Caco-2 (cell line): Measurements from ENCODE around the gene CC2D2B. TPM values are rescaled to one million over a fixed set of nuclear protein-coding genes. Genes with fewer than 3 reads are reported as not detected.

ENCODE experiments used
- BruUV-seq: library from RNA; stranded (reverse); fragments of 400-500 nt; replicated peaks from 2 replicates; lab custom pipeline; 2021; lab: Mats Ljungman, UMichigan
- CTCF ChIA-PET: fragments of 300-600 bp; sonication (Branson Sonifier 250); formaldehyde crosslinking; loops from one replicate; lab custom pipeline; 2022; ENCODE audit warnings: antibody characterized with exemption; lab: Charles Lee
- POLR2A ChIA-PET: fragments of 300-600 bp; sonication (Branson Sonifier 250); formaldehyde crosslinking; loops from one replicate; lab custom pipeline; 2022; ENCODE audit warnings: antibody characterized with exemption; lab: Charles Lee
- DNase-seq, 2 experiments: peaks; one replicate each; pipeline versions ENCODE4 v3.0.0 to v3.0.0-alpha.2; 2020 to 2022
- H3K27me3 ChIP-seq: replicated peaks from 2 replicates; pipeline ENCODE4 v1.6.0; 2011; ENCODE audit warnings: low read length; ENCODE audit not compliant: control insufficient read depth, insufficient read depth
- H3K36me3 ChIP-seq: 2 replicates; pipeline ENCODE4 v1.5.1; 2011; ENCODE audit warnings: low read length; ENCODE audit not compliant: control insufficient read depth, insufficient read depth
- H3K4me1 ChIP-seq: fragments of 250-450 bp; sonication (Bioruptor Pico); 2 replicates; pipeline ENCODE4 v1.5.1; 2020; ENCODE audit warnings: mild to moderate bottlenecking
- H3K4me3 ChIP-seq: 2 replicates; pipeline ENCODE4 v1.5.1; 2011; ENCODE audit warnings: low read depth, mild to moderate bottlenecking, control low read depth, low read length
- H3K9me3 ChIP-seq: fragments of 250-450 bp; sonication (Bioruptor Pico); 2 replicates; pipeline ENCODE4 v1.5.1; 2020; ENCODE audit warnings: mild to moderate bottlenecking, moderate library complexity
- H3K27ac Mint-ChIP-seq: one replicate; pipeline ENCODE4 v1.8.0; 2022; ENCODE audit warnings: mixed read lengths; ENCODE audit not compliant: unreplicated experiment
- H3K27me3 Mint-ChIP-seq: one replicate; pipeline ENCODE4 v1.8.0; 2022; ENCODE audit warnings: mixed read lengths; ENCODE audit not compliant: insufficient read depth, unreplicated experiment
- H3K36me3 Mint-ChIP-seq: one replicate; pipeline ENCODE4 v1.8.0; 2022; ENCODE audit warnings: mild to moderate bottlenecking, mixed read lengths; ENCODE audit not compliant: insufficient read depth, unreplicated experiment
- H3K4me1 Mint-ChIP-seq: one replicate; pipeline ENCODE4 v1.8.0; 2022; ENCODE audit warnings: low read depth, mixed read lengths; ENCODE audit not compliant: unreplicated experiment
- H3K4me3 Mint-ChIP-seq: one replicate; pipeline ENCODE4 v1.8.0; 2022; ENCODE audit warnings: mild to moderate bottlenecking, moderate library complexity, mixed read lengths; ENCODE audit not compliant: unreplicated experiment
- H3K9me3 Mint-ChIP-seq: one replicate; pipeline ENCODE4 v1.8.0; 2022; ENCODE audit warnings: mixed read lengths; ENCODE audit not compliant: unreplicated experiment
- intact Hi-C: fragments of 100-400 bp; cut with micrococcal nuclease; formaldehyde crosslinking; loops from one replicate; pipeline ENCODE4 v1.10.0; 2022; ENCODE audit not compliant: unreplicated experiment
- total RNA-seq: library from RNA; stranded (reverse); gene quantifications from 2 replicates; pipeline ENCODE4 v1.2.3, GENCODE V29; 2022
- TF ChIP-seq, protein P1 (sequence below), 2 experiments: fragments of 200-600 bp in 1 of 2; IDR thresholded peaks; 1 replicate in 1 of 2; 2 replicates in 1 of 2; pipeline versions ENCODE4 v1.5.1 to v1.8.0; 2011 to 2022; ENCODE audit warnings: antibody characterized with exemption in 1 of 2, control low read depth in 1 of 2, inconsistent platforms in 1 of 2, low read depth in 1 of 2, low read length in 1 of 2, mild to moderate bottlenecking in 1 of 2, moderate library complexity in 1 of 2; ENCODE audit not compliant: insufficient read depth in 1 of 2, severe bottlenecking in 1 of 2, unreplicated experiment in 1 of 2

CC2D2B gene
- total RNA-seq, 1 experiment from 2014 or later, result 0.39 TPM

GRCh38 chr10:95877881-95878280 lies 29.9 kb upstream of the CC2D2B start:
- peaks cover 8% of the 10 kb centered on the region; the same call in 1 of the 2 replicates for H3K4me1 ChIP-seq
- ChIA-PET POLR2A (no interaction called here), CTCF (no interaction called here)
- intact Hi-C loops, result no loop called here
- no peak for DNase-seq
- no peaks in the 10 kb centered on the region for H3K27me3 ChIP-seq
- no peaks in the 10 kb centered on the region for H3K9me3 ChIP-seq
- no peak overlapping the region for H3K4me3 ChIP-seq
- Mint-ChIP-seq H3K27ac (no peak overlapping the region), H3K27me3 (no peaks in the 10 kb centered on the region), H3K4me3 (no peak overlapping the region), H3K9me3 (peaks cover 10% of the 10 kb centered on the region), H3K4me1 (no peaks in the 10 kb centered on the region), H3K36me3 (peaks cover 20% of the 10 kb centered on the region)
- TF ChIP-seq, protein P1, sequence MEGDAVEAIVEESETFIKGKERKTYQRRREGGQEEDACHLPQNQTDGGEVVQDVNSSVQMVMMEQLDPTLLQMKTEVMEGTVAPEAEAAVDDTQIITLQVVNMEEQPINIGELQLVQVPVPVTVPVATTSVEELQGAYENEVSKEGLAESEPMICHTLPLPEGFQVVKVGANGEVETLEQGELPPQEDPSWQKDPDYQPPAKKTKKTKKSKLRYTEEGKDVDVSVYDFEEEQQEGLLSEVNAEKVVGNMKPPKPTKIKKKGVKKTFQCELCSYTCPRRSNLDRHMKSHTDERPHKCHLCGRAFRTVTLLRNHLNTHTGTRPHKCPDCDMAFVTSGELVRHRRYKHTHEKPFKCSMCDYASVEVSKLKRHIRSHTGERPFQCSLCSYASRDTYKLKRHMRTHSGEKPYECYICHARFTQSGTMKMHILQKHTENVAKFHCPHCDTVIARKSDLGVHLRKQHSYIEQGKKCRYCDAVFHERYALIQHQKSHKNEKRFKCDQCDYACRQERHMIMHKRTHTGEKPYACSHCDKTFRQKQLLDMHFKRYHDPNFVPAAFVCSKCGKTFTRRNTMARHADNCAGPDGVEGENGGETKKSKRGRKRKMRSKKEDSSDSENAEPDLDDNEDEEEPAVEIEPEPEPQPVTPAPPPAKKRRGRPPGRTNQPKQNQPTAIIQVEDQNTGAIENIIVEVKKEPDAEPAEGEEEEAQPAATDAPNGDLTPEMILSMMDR (IDR thresholded peaks at IDR 0.05; ENCODE audit: insufficient read depth in 1 of 2, low read depth in 1 of 2, low read length in 1 of 2, severe bottlenecking in 1 of 2, unreplicated experiment in 1 of 2), result no peak
- BruUV-seq, result no TSS peak
- H3K36me3 ChIP-seq, result 0 out of 2 replicates have a peak, but pooled peaks cover 1% of the 10 kb centered on the region

DNA sequence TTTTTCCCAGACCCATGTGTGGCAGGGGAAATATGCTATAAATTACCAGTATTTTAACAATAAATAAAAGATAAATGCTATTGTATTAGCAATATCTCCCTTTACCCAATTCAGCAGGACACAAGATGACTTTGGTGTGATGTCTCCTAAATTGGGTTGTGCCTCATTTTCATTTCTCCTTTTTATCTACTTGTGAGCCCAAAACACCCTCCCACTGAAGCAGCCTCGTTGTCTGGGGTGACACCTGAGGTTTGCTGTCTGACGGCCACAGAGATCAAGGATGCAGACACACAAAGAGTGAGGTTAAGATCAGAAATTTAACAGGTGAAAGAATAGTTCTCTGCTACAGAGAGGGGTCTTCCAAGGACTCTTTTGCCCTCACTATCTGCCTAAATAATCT lies 27.1 kb upstream of the CC2D2B start:
- DNase-seq, result no peak
- no peaks in the 10 kb centered on the region for H3K27me3 ChIP-seq
- ChIA-PET CTCF (no interaction called here), POLR2A (no interaction called here)
- no TSS peak for BruUV-seq
- Mint-ChIP-seq H3K27me3 (no peaks in the 10 kb centered on the region), H3K27ac (no peak overlapping the region), H3K36me3 (peaks cover 1% of the 10 kb centered on the region), H3K4me3 (no peak overlapping the region), H3K4me1 (no peaks in the 10 kb centered on the region), H3K9me3 (peaks cover 2% of the 10 kb centered on the region)
- H3K9me3 ChIP-seq, result no peaks in the 10 kb centered on the region
- intact Hi-C loops, result no loop called here
- no peak overlapping the region for H3K4me3 ChIP-seq
- TF ChIP-seq, protein P1 (IDR thresholded peaks at IDR 0.05; ENCODE audit: insufficient read depth in 1 of 2, low read depth in 1 of 2, low read length in 1 of 2, severe bottlenecking in 1 of 2, unreplicated experiment in 1 of 2), result no peak
- peaks cover 8% of the 10 kb centered on the region; the same call in 1 of the 2 replicates for H3K4me1 ChIP-seq
- H3K36me3 ChIP-seq, result no peaks in the 10 kb centered on the region

DNA sequence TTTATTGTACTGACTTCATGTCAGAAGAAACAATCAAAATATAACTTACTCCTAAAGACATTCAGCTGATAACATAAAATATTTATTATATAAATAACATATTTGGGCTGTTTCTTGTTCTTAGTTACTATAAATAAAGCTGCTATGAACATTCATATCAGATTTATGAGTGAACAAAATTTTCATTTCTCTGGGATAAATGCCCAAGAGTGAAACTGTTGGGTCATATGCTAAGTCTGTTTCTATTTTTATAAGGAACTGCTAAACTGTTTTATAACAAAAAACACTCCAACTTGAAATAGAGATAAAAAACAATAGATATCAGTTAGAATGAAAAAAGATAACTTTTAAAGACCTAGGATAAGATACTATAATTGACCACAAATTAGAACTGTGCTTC lies 26.5 kb upstream of the CC2D2B start:
- CTCF ChIA-PET, result no interaction called here
- Mint-ChIP-seq H3K27ac (no peak overlapping the region), H3K36me3 (no peaks in the 10 kb centered on the region), H3K9me3 (no peaks in the 10 kb centered on the region), H3K27me3 (no peaks in the 10 kb centered on the region), H3K4me3 (no peak overlapping the region), H3K4me1 (no peaks in the 10 kb centered on the region)
- intact Hi-C loops, result no loop called here
- BruUV-seq, result no TSS peak
- DNase-seq, result no peak
- Histone ChIP-seq H3K4me3 (no peak overlapping the region), H3K4me1 (peaks cover 8% of the 10 kb centered on the region; the same call in 1 of the 2 replicates), H3K36me3 (no peaks in the 10 kb centered on the region), H3K27me3 (no peaks in the 10 kb centered on the region), H3K9me3 (no peaks in the 10 kb centered on the region)
- POLR2A ChIA-PET, result no interaction called here
- TF ChIP-seq, protein P1 (IDR thresholded peaks at IDR 0.05; ENCODE audit: insufficient read depth in 1 of 2, low read depth in 1 of 2, low read length in 1 of 2, severe bottlenecking in 1 of 2, unreplicated experiment in 1 of 2), result no peak
